Activated naive CD4-positive, alpha-beta T cell treated with anti-CD3 and anti-CD28 coated beads, Interleukin-2, amount 10 ng/mL, durations not matched to agents 5 hours and 36 hours (primary cell): Measurements from ENCODE around the gene STING1. TPM values are rescaled to one million over a fixed set of nuclear protein-coding genes. Genes with fewer than 3 reads are reported as not detected.

Experiments used
- total RNA-seq, 2 experiments: library from RNA; stranded (reverse); gene quantifications; one replicate each; pipeline ENCODE4 v1.2.3, GENCODE V29; 2021

Gene STING1
- total RNA-seq = 100 to 1,000 TPM; 216 to 218 TPM

GRCh38 chr5:139482050-139482889, at the start of gene STING1:
STING1 (minus strand) TSS chr5:139482758; CDS start chr5:139481704, 1,054 bp downstream.

GRCh38 chr5:139470821-139471300, 11.7 kb downstream of the STING1 start, which contains the start of gene SMIM33:
SMIM33 (plus strand) TSS chr5:139471004; CDS start chr5:139471122, 118 bp downstream.

GRCh38 chr5:139462586-139463276, 19.8 kb downstream of the STING1 start, which contains the start of gene ECSCR:
ECSCR (minus strand) TSS chr5:139462743; CDS start chr5:139462670, 73 bp downstream.

GRCh38 chr5:139439013-139439903, 43.3 kb downstream of the STING1 start, which contains the start of gene DNAJC18:
DNAJC18 (minus strand) TSS chr5:139439525; CDS start chr5:139439445, 80 bp downstream.

Other genes with a start within 250 kb of the STING1 start
- 100 to 1,000 TPM; 148 to 164 TPM for gene MATR3, start 189.0 kb downstream of the STING1 start, total RNA-seq
- 100 to 1,000 TPM; 106 to 116 TPM for gene PAIP2, start 140.9 kb downstream of the STING1 start, total RNA-seq
- under 1 TPM; 0.26 to 0.48 TPM for gene SLC23A1, start 99.5 kb downstream of the STING1 start, total RNA-seq
- gene MZB1, start 92.8 kb downstream of the STING1 start, total RNA-seq = 1 to 10 TPM; 7.8 to 8.0 TPM
- 1 to 10 TPM; 2.6 to 2.8 TPM for gene PROB1, start 87.7 kb downstream of the STING1 start, total RNA-seq
- gene SPATA24, start 78.7 kb downstream of the STING1 start, total RNA-seq = 10 to 100 TPM in 1 of 2 experiments, 1 to 10 TPM in 1; 6.7 to 10.3 TPM
- gene DNAJC18, start 43.2 kb downstream of the STING1 start, total RNA-seq = 10 to 100 TPM in 1 of 2 experiments, 1 to 10 TPM in 1; 7.3 to 11.0 TPM
- gene ECSCR, start 20.0 kb downstream of the STING1 start, total RNA-seq = under 1 TPM; 0.58 to 0.60 TPM
- 1 to 10 TPM; 2.1 to 2.3 TPM for gene SMIM33, start 11.8 kb downstream of the STING1 start, total RNA-seq
- gene UBE2D2, start 78.6 kb upstream of the STING1 start, total RNA-seq = 100 to 1,000 TPM; 220 to 226 TPM
- 1 to 10 TPM in 1 of 2 experiments, under 1 TPM in 1; 0.93 to 1.9 TPM for gene CXXC5, start 165.6 kb upstream of the STING1 start, total RNA-seq